ENCODE measurements around the gene SPINT1. TPM values are rescaled to one million over a fixed set of nuclear protein-coding genes. Genes with fewer than 3 reads are reported as not detected.

The SPINT1 gene
- total and polyA plus RNA-seq, 2 donors (not counting 1 experiment from before 2014, with no cell fraction given) = under 0.01 to 0.09 TPM

DNA sequence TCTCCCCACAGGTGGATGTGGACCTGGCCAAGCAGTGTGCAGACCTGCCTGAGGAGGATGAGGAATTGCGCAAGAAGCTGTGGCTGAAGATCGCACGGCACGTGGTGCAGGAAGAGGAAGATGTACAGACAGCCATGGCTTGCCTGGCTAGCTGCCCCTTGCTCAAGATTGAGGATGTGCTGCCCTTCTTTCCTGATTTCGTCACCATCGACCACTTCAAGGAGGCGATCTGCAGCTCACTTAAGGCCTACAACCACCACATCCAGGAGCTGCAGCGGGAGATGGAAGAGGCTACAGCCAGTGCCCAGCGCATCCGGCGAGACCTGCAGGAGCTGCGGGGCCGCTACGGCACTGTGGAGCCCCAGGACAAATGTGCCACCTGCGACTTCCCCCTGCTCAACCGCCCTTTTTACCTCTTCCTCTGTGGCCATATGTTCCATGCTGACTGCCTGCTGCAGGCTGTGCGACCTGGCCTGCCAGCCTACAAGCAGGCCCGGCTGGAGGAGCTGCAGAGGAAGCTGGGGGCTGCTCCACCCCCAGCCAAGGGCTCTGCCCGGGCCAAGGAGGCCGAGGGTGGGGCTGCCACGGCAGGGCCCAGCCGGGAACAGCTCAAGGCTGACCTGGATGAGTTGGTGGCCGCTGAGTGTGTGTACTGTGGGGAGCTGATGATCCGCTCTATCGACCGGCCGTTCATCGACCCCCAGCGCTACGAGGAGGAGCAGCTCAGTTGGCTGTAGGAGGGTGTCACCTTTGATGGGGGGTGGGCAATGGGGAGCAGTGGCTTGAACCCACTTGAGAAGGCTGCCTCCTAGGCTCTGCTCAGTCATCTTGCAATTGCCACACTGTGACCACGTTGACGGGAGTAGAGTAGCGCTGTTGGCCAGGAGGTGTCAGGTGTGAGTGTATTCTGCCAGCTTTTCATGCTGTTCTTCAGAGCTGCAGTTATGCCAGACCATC is 59.0 kb downstream of the SPINT1 start:
- no peak overlapping the region for H3K4me2 ChIP-seq (ENCODE audit: extremely low read depth, insufficient read depth, low read length)
- no peak overlapping the region for H2AFZ ChIP-seq (ENCODE audit: low read length)
- TF ChIP-seq EZH2 (IDR thresholded peaks at IDR 0.05; ENCODE audit: low read length, missing control alignments) = no peak
- TF ChIP-seq, protein P1, sequence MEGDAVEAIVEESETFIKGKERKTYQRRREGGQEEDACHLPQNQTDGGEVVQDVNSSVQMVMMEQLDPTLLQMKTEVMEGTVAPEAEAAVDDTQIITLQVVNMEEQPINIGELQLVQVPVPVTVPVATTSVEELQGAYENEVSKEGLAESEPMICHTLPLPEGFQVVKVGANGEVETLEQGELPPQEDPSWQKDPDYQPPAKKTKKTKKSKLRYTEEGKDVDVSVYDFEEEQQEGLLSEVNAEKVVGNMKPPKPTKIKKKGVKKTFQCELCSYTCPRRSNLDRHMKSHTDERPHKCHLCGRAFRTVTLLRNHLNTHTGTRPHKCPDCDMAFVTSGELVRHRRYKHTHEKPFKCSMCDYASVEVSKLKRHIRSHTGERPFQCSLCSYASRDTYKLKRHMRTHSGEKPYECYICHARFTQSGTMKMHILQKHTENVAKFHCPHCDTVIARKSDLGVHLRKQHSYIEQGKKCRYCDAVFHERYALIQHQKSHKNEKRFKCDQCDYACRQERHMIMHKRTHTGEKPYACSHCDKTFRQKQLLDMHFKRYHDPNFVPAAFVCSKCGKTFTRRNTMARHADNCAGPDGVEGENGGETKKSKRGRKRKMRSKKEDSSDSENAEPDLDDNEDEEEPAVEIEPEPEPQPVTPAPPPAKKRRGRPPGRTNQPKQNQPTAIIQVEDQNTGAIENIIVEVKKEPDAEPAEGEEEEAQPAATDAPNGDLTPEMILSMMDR (conservative IDR thresholded peaks at IDR 0.05 in 1 of 2, IDR thresholded peaks at IDR 0.05 in 1 of 2; ENCODE audit: low read depth in 1 of 2, low read length in 2 of 2) = peak in 1 of 2 donors; percentile 1
- no peak for DNase-seq (ENCODE audit: low read depth in 2 of 2)
- no peak overlapping the region for H3K9ac ChIP-seq (ENCODE audit: insufficient read depth, low read length)
- H3K27me3 ChIP-seq (ENCODE audit: control insufficient read depth, insufficient read depth, low read length) = no peaks in the 10 kb centered on the region
- peaks cover 38% of the 10 kb centered on the region for H3K36me3 ChIP-seq (ENCODE audit: control insufficient read depth, insufficient read depth, low read length)
- no peaks in the 10 kb centered on the region for H3K9me3 ChIP-seq (ENCODE audit: control insufficient read depth, insufficient read depth, low read depth, low read length)
- H3K4me3 ChIP-seq (replicated peaks in 1 of 4; ENCODE audit: control extremely low read depth in 1 of 4, insufficient read depth in 1 of 4, low read depth in 3 of 4, low read length in 4 of 4) = no peak overlapping the region
- no peaks in the 10 kb centered on the region for H4K20me1 ChIP-seq (ENCODE audit: control insufficient read depth, extremely low read depth, insufficient read depth, low read length)
- peaks cover 24% of the 10 kb centered on the region for H3K4me1 ChIP-seq (ENCODE audit: control insufficient read depth, extremely low read depth, insufficient read depth, low read length)
- H3K27ac ChIP-seq (ENCODE audit: insufficient read depth, low read length) = no peak overlapping the region
- peaks cover 10% of the 10 kb centered on the region for H3K79me2 ChIP-seq (ENCODE audit: control insufficient read depth, insufficient read depth, low read length)

DNA sequence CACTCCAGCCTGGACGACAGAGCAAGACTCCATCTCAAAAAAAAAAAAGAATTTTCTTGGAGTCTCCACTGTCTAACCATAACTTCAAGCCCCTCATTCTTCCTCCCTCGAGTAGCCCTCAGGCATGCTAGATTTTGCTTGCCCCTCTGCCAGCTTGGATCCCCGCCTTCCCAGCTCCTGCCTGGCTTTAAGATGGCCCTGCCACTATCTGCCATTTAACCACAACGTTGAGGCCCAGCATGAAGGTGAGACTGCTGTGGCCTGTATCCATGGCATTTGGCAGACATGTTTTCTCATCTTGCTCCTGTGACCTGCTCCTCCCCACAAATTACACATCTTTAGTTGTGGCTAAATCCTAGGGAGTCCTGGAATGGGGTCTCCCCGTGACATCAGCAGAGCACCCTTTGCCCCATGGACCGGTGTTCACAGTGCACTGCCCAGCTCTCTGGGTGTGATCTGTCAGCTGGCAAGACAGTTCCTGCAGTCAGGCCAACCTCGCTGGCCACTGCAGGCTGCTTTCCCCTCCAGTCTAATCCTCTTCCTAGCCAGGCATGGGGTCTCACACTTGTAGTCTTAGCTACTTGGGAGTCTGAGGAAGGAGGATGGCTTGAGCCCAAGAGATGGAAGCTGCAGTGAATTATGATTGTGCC is 60.8 kb downstream of the SPINT1 start:
- Histone ChIP-seq H3K9me3 (ENCODE audit: control insufficient read depth, insufficient read depth, low read depth, low read length) (no peaks in the 10 kb centered on the region), H2AFZ (ENCODE audit: low read length) (no peak overlapping the region), H4K20me1 (ENCODE audit: control insufficient read depth, extremely low read depth, insufficient read depth, low read length) (no peaks in the 10 kb centered on the region), H3K9ac (ENCODE audit: insufficient read depth, low read length) (no peak overlapping the region), H3K27me3 (ENCODE audit: control insufficient read depth, insufficient read depth, low read length) (no peaks in the 10 kb centered on the region), H3K4me1 (ENCODE audit: control insufficient read depth, extremely low read depth, insufficient read depth, low read length) (peaks cover 24% of the 10 kb centered on the region), H3K36me3 (ENCODE audit: control insufficient read depth, insufficient read depth, low read length) (peaks cover 31% of the 10 kb centered on the region), H3K4me2 (ENCODE audit: extremely low read depth, insufficient read depth, low read length) (no peak overlapping the region), H3K4me3 (replicated peaks in 1 of 4; ENCODE audit: control extremely low read depth in 1 of 4, insufficient read depth in 1 of 4, low read depth in 3 of 4, low read length in 4 of 4) (no peak overlapping the region), H3K79me2 (ENCODE audit: control insufficient read depth, insufficient read depth, low read length) (peaks cover 10% of the 10 kb centered on the region), H3K27ac (ENCODE audit: insufficient read depth, low read length) (no peak overlapping the region)
- no peak for DNase-seq (ENCODE audit: low read depth in 2 of 2)
- TF ChIP-seq, protein P1 (conservative IDR thresholded peaks at IDR 0.05 in 1 of 2, IDR thresholded peaks at IDR 0.05 in 1 of 2; ENCODE audit: low read depth in 1 of 2, low read length in 2 of 2) = no peak
- no peak for TF ChIP-seq EZH2 (IDR thresholded peaks at IDR 0.05; ENCODE audit: low read length, missing control alignments)

Measured in fibroblast of lung (primary cell).